GM21529 (cell line): ENCODE measurements around the gene ADAR.

Source experiments
- ATAC-seq: cut with Tn5 transposase; IDR thresholded peaks from one replicate; pipeline ENCODE4 v1.9.1; 2021; ENCODE audit not compliant: unreplicated experiment

ADAR gene

GRCh38 chr1:154586641-154587040 lies 21.3 kb downstream of the ADAR start:
- ATAC-seq, result no peak

- no peak for ATAC-seq
Measured at GRCh38 chr1:154586231-154586630, 21.8 kb downstream of the ADAR start.

DNA sequence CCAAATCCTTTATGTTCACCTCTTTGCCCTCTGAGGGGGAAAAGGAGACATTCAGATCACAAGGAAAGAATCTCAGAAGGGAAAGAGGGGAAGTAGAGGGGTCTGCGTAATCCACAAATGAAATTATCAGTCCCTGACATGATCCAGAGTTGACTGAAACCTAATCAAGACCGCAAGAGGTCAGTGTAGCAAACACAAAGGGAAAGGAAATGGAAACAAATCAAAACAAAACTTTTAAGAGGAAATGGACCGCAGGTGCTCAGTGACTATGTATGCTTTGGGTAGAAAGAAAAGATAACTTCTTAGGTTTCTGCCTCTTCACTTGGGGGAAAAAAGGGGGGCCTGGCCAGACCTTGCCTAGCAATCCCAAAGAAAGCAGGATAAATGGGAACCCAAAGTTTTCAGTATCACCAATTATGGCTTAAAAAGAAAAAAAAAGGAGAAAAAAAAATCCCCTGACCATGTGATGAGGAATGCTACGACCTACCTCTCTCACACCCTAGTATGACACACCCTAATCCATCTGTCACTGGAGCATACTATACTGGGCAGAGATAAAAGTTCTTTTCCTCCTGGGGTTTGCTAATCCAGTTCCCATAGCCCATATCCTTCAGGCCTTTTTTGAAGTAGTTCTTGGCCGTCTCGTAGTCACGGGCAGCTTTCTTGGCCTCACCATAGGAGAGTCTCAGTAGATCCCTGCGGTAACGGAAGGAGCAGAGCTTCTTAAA lies 23.6 kb downstream of the ADAR start:
- no peak for ATAC-seq

GRCh38 chr1:154583773-154584172 lies 24.2 kb downstream of the ADAR start:
- ATAC-seq, result no peak

- no peak for ATAC-seq
Measured at GRCh38 chr1:154582885-154583284, 25.1 kb downstream of the ADAR start.

- no peak for ATAC-seq
Measured at GRCh38 chr1:154581766-154582165, 26.2 kb downstream of the ADAR start.

- ATAC-seq, result no peak
Measured at GRCh38 chr1:154579374-154579773, 28.6 kb downstream of the ADAR start.

GRCh38 chr1:154578058-154578418 lies 29.9 kb downstream of the ADAR start:
- no peak for ATAC-seq

DNA sequence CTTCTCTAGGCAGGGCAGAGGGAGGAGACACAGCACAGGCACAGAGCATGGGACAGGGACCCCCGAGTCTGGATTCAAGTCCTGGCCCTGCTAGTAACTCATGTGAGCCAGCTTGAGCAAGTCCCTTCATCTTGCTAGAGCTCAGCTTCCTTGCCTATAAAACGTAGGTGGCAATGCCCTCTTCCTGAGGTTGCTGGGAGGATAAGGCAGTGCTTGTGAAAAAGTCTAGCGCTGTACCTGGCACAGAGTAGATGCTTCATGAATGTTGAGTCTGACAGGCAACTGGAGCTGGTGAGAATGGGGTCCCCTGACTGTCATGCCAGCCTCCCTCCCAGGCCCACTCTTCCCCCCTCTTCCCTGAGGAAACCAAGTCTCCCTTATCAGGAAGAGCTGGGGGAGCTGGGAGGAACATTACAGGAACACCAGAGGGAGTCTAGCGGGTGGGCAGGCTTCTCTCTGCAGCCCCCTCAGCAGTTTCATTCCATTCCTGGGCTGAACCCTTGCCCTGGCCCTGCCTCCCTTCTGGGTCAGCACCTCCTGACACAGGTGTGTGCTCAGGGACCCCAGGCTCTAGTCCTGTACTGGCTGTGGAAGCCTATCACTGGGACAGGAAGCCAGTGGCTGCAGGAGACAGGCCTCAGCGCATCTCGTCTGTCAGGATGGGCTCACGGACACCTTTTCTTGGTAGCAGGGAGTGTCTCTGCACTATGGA lies 30.5 kb downstream of the ADAR start:
- ATAC-seq, result no peak

DNA sequence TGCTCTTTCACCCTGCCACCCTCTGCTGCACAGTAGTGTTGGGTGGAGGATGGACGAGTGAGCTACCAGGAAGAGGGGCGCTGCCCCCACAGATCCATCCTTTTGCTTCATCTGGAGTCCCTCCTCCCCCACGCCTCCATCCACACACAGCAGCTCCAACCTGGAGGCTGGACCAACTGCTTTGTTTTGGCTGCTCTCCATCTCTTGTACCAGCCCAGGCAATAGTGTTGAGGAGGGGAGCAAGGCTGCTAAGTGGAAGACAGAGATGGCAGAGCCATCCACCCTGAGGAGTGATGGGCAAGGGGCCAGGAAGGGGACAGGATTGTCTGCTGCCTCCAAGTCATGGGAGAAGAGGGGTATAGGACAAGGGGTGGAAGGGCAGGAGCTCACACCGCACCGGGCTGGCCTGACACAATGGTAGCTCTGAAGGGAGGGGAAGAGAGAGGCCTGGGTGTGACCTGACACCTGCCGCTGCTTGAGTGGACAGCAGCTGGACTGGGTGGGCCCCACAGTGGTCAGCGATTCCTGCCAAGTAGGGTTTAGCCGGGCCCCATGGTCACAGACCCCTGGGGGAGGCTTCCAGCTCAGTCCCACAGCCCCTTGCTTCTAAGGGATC lies 31.9 kb downstream of the ADAR start:
- ATAC-seq, result no peak

GRCh38 chr1:154575147-154575927 lies 32.6 kb downstream of the ADAR start:
- no peak for ATAC-seq

- no peak for ATAC-seq
Measured at GRCh38 chr1:154574716-154575115, 33.3 kb downstream of the ADAR start.

DNA sequence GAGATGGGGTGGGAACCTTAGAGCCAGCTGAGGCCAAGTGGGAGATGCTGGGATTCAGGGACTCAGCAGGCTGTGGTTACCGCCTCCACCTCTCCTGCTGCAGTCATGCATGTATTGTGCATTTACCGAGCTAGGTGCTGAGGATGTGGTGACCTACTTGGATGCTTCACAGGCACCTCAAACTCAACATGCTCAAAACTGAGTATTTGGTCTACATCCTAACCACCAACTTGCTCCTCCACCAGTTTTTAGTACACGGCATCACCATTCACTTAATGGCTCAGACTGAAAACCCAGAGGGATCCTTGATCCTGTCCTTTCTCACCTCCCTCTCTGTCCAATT lies 34.8 kb downstream of the ADAR start:
- no peak for ATAC-seq

DNA sequence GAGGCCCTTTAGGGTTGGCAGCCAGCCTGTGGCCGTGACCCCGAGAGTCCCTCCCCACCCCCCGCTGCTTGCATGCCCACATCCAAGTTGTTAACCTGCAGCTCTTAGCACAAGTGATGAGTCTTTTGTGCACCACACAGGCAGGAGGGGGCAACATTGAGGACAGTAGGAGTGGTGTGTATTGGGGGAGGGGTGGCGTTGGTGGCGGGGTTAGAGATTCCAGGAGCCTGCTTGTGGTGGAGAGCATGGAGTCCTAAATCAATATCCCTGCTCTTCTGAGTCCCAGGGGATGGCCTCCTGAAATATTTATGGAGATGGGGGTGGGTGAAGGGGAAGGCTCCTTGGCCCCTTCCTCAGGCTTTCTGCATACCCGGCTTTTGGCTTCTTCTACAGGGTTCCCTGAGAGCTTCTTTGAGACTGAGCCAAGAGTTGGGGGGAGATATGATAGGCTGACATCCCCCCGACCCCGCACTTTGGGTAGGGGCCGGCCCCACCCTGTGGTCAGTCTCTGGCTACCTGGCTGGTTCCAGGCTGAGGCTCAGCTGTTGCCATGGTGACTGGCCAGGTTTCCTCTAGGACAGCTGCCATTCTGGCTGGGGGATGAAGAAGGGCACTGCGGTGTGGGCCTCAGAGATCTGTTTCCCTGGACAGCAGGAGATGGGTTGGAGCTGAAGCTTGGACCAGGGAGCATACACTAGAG lies 35.4 kb downstream of the ADAR start:
- ATAC-seq, result no peak

GRCh38 chr1:154571964-154572288 lies 36.1 kb downstream of the ADAR start:
- ATAC-seq, result no peak

GRCh38 chr1:154571244-154571963 lies 36.6 kb downstream of the ADAR start:
- no peak for ATAC-seq

GRCh38 chr1:154568157-154568815 lies 39.7 kb downstream of the ADAR start:
- no peak for ATAC-seq

DNA sequence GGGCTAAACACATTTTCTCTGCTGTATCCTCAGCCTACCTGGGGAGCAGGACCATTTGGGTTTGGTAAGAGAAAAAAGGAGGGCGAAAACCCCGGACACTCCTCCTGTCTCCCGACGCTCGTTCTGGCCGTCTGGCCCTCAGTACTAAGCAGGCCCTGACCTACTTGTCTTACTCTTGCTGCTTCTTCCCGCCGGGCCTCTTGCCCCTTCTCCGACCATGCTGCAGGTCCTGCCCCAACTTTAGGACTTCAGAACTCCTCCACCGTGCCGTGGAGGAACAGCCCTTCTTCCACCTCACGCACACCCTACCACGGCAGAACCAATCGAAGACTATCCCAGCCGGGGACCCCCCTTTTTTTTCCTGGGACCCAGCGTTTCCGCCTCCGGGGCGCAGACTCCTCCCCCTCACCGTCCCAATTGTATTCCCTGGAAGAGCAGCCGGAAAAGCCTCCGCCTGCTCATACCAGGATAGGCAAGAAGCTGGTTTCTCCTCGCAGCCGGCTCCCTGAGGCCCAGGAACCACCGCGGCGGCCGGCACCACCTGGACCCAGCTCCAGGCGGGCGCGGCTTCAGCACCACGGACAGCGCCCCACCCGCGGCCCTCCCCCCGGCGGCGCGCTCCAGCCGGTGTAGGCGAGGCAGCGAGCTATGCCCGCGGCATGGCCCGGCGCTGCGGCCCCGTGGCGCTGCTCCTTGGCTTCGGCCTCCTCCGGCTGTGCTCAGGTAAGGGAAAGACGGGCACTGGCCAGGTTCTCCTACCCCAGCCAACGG lies 40.4 kb downstream of the ADAR start, which contains the start of gene CHRNB2:
Gene CHRNB2 (plus strand): TSS at position 393 of the 771 bp plus-strand sequence. CDS start 267 bp downstream, at position 660.
- no peak for ATAC-seq

GRCh38 chr1:154565876-154566275 lies 42.1 kb downstream of the ADAR start:
- ATAC-seq, result no peak
